ENCODE data around the gene TMEM240.
"Not testable (repeated sequence)": the region's sequence is repeated elsewhere in the genome, so short reads cannot be mapped to it uniquely, and the experiment has no call there.

DNA sequence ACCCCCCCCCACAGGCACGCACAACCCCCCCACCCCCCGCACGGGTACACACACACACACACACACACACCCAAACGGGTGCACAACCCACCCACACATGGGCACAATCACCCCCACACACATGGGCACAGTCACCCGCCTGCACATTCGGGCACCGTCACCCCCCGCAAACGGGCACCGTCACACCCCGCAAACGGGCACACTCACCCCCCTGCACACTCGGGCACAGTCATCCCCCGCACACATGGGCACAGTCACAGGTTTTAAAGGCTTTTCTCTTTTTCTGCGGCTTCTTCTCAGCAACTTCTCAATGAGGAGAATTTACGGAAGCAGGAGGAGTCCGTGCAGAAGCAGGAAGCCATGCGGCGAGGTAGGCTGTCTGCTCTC, 21.8 kb downstream of the TMEM240 start:
- not testable (repeated sequence) for TF ChIP-seq EZH2 (IDR thresholded peaks at IDR 0.05; ENCODE audit: borderline replicate concordance, low read depth, low read length, severe bottlenecking)
- TF ChIP-seq, protein P1, sequence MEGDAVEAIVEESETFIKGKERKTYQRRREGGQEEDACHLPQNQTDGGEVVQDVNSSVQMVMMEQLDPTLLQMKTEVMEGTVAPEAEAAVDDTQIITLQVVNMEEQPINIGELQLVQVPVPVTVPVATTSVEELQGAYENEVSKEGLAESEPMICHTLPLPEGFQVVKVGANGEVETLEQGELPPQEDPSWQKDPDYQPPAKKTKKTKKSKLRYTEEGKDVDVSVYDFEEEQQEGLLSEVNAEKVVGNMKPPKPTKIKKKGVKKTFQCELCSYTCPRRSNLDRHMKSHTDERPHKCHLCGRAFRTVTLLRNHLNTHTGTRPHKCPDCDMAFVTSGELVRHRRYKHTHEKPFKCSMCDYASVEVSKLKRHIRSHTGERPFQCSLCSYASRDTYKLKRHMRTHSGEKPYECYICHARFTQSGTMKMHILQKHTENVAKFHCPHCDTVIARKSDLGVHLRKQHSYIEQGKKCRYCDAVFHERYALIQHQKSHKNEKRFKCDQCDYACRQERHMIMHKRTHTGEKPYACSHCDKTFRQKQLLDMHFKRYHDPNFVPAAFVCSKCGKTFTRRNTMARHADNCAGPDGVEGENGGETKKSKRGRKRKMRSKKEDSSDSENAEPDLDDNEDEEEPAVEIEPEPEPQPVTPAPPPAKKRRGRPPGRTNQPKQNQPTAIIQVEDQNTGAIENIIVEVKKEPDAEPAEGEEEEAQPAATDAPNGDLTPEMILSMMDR (IDR thresholded peaks at IDR 0.05; ENCODE audit: borderline replicate concordance, extremely low read depth, low read length, poor library complexity, severe bottlenecking), result not testable (repeated sequence)

All from DND-41 (cell line).